Kidney capillary endothelial cell (primary cell): Measurements from ENCODE around the gene CCDC97.
A peak's percentile ranks its signal among the peaks of the same experiment; 100 is the strongest.
"Not testable (repeated sequence)": the region's sequence is repeated elsewhere in the genome, so short reads cannot be mapped to it uniquely, and the experiment has no call there.

Experiments used
- DNase-seq: peaks from one replicate; pipeline ENCODE4 v3.0.0-alpha.2; 2018; ENCODE audit warnings: low spot score

Gene CCDC97

DNA sequence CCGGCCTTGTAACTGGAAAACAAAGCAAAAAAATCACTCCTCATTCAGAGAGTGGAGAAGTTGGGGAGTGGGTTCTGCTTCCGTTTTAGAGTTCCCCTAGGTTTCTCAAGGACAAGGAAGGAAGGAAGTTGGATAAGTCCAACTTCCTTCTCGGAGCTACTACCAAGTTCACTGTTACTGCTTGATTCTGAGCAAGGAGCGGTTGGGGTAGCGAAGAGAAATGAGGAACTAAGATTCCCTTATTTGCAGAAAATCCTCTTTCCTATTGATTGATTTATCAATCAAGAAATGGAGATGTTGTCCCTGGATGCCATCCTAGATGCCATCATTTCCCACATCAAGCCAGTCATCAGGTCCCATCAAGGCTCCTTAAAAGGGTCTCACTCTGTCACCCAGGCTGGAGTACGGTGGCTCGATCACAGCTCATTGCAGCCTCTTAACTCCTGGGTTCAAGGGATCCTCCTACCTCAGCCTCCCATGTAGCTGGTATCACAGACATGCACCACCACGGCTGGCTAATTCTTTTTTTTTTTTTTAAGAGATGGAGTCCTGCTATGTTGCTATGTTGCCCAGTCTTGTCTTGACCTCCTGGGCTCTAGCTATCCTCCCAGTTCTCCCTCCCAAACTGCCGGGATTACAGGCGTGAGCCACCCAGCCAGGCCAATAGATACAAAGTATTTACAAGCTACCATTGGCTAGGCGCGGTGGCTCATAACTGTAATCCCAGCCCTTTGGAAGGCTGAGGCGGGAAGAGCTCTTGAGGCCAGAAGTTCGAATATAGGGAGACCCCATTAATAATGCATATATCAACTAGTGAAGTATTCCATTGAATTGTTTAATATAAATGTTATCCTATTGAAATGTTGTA lies 54.8 kb downstream of the CCDC97 start:
- DNase-seq = no peak

DNA sequence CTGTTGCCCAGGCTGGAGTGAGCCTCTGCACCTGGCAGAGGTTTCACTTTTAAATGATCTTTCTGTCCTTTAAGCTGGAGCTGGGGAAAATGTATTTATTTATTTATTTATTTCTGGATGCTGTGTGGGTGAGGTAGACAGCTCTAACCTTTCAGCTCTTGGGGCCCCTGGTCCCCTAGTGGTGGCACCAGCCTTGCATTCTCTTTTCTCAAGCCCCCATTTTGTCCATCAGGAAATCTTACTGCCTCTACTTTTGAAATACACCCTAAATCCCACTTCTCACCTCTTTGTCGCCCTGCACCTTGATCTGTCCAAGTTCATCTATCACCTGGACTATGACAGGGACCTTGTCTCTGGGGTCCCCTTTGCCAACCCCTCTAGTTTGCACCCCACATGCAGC lies 56.1 kb downstream of the CCDC97 start:
- DNase-seq = no peak

DNA sequence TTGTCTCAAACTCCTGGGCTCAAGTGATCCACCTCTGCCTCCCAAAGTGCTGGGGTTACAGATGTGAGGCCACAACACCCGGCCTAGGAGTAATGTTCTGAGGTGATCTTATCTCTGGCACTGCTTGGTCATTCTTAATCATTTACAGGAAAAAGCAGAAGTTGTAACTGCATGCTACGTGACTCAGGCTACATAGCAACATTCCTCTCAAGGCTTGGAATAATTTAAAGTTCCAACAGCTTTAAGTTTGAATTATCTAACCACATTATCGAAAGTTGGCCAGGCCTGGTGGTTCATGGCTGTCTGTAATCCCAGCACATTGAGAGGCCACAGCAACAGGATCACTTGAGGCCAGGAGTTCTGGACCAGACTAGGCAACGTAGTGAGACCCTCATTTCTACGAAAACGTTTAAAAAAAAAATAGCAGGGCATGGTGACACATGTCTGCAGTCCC lies 57.9 kb downstream of the CCDC97 start:
- DNase-seq = peak; percentile 69

DNA sequence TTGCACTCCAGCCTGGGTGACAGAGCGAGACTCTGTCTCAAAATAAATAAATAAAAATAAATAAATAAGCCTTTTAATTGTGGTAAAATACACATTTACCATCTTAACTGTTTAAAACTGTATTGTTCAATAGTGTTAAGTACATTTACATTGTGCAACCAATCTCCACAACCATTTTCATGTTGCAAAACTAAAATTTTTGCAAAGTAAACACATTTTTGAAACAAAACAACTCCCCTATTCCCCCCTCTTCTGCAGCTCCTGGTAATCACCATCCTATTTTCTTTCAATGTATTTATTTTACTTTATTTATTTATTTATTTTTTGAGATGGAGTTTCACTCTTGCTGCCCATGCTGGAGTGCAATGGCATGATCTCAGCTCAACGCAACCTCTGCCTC lies 59.8 kb downstream of the CCDC97 start:
- no peak for DNase-seq

DNA sequence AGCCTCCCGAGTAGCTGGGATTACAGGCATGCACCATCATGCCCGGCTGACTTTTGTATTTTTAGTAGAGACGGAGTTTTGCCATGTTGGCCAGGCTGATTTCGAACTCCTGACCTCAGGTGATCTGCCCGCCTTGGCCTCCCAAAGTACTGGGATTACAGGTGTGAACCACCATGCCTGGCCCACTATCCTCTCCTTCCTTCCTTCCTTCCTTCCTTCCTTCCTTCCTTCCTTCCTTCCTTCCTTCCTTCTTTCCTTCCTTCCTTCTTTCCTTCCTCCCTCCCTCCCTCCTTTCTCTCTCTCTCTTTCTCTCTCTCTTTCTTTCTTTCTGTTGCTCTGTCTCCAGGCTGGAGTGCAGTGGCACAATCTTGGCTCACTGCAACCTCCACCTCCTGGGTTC lies 61.1 kb downstream of the CCDC97 start:
- DNase-seq = not testable (repeated sequence)

DNA sequence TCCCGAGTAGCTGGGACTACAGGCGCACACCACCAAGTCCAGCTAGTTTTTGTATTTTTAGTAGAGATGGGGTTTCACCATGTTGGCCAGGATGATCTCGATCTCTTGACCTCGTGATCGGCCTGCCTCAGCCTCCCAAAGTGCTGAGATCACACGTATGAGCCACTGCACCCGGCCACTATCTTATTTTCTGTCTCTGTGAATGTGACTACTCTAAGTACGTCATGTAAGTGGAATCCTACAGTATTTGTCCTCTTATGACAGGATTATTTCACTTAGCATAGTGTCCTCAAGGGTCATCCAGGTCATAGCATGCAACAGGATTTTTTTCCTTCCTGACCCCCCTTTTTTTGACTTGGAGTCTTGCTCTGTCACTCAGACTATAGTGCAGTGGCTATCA lies 61.6 kb downstream of the CCDC97 start:
- no peak for DNase-seq

DNA sequence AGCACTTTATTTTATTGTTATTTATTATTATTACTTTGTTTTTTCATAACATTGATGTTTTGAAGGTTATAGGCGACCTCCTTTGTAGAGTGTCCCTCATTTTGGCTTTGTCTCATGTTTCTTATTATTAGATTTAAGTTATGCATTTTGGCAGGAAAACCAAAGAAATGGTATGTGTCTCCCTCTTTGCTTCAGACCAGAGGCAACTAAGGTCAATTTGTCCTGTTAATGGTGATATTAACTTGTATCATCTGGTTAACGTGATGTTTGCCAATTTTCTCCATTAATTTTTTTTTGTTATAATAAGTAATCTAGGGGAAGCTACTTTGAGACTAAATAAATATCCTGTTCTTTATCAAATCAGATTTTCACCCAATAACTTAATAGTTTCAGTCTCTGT lies 62.5 kb downstream of the CCDC97 start:
- DNase-seq = no peak

DNA sequence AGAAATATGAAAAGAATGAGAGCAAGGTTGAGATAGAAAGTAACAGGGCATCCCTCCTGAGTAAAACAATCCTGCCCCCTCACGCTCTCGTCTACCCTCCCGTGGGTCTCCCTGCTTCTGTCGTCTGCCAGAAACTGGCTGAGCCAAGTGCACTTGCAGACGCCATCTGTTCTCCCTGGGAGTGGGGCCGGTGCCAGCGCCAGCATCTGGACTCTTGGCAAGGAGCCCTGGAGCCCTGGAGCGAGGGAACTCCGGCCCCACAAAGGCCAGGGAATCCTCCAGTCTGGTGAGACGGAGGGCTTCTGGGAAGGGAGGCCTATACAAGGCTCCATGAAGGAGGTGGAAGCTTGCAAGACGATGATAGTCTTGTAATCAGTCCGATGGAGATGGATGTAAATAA lies 64.0 kb downstream of the CCDC97 start:
- no peak for DNase-seq
